Measurements from ENCODE around the gene ZFHX3.

ZFHX3 gene

GRCh38 chr16:73063854-73064211 is 15.9 kb upstream of the ZFHX3 start:
- H3K27me3 ChIP-seq (ENCODE audit: insufficient read depth, low read depth): no peaks in the 10 kb centered on the region
- no peak overlapping the region for H3K9ac ChIP-seq
- no peaks in the 10 kb centered on the region for H3K36me3 ChIP-seq (ENCODE audit: insufficient read depth)
- no peak overlapping the region for H2AFZ ChIP-seq (ENCODE audit: low read depth)
- H4K20me1 ChIP-seq (ENCODE audit: insufficient read depth): no peaks in the 10 kb centered on the region
- no peak overlapping the region for H3K4me3 ChIP-seq (IDR thresholded peaks at IDR 0.05; ENCODE audit: insufficient read depth, low read depth, low read length)
- no peak overlapping the region for H3K4me2 ChIP-seq
- H3K79me2 ChIP-seq (ENCODE audit: insufficient read depth, low read depth): no peaks in the 10 kb centered on the region
- no peak overlapping the region for H3K27ac ChIP-seq
- H3K4me1 ChIP-seq (ENCODE audit: low read depth, poor library complexity, severe bottlenecking): peaks cover 12% of the 10 kb centered on the region
- no peak for TF ChIP-seq CTCF (conservative IDR thresholded peaks at IDR 0.05; ENCODE audit: low read depth, low read length)

GRCh38 chr16:73062743-73063733 is 15.1 kb upstream of the ZFHX3 start:
- Histone ChIP-seq H3K4me3 (IDR thresholded peaks at IDR 0.05; ENCODE audit: insufficient read depth, low read depth, low read length) (no peak overlapping the region), H3K36me3 (ENCODE audit: insufficient read depth) (no peaks in the 10 kb centered on the region), H3K4me2 (no peak overlapping the region), H2AFZ (ENCODE audit: low read depth) (no peak overlapping the region), H3K27ac (no peak overlapping the region), H4K20me1 (ENCODE audit: insufficient read depth) (no peaks in the 10 kb centered on the region), H3K9ac (no peak overlapping the region), H3K27me3 (ENCODE audit: insufficient read depth, low read depth) (no peaks in the 10 kb centered on the region), H3K79me2 (ENCODE audit: insufficient read depth, low read depth) (no peaks in the 10 kb centered on the region), H3K4me1 (ENCODE audit: low read depth, poor library complexity, severe bottlenecking) (peaks cover 12% of the 10 kb centered on the region)
- TF ChIP-seq CTCF (conservative IDR thresholded peaks at IDR 0.05; ENCODE audit: low read depth, low read length): no peak

GRCh38 chr16:73062001-73062616 is 14.2 kb upstream of the ZFHX3 start:
- Histone ChIP-seq H2AFZ (ENCODE audit: low read depth) (no peak overlapping the region), H3K4me3 (IDR thresholded peaks at IDR 0.05; ENCODE audit: insufficient read depth, low read depth, low read length) (no peak overlapping the region), H3K36me3 (ENCODE audit: insufficient read depth) (no peaks in the 10 kb centered on the region), H3K27ac (no peak overlapping the region), H3K4me1 (ENCODE audit: low read depth, poor library complexity, severe bottlenecking) (peaks cover 13% of the 10 kb centered on the region), H3K9ac (no peak overlapping the region), H3K27me3 (ENCODE audit: insufficient read depth, low read depth) (no peaks in the 10 kb centered on the region), H3K79me2 (ENCODE audit: insufficient read depth, low read depth) (no peaks in the 10 kb centered on the region; the same call in 1 of the 2 replicates), H3K4me2 (no peak overlapping the region), H4K20me1 (ENCODE audit: insufficient read depth) (no peaks in the 10 kb centered on the region)
- TF ChIP-seq CTCF (conservative IDR thresholded peaks at IDR 0.05; ENCODE audit: low read depth, low read length): no peak

- Histone ChIP-seq H4K20me1 (ENCODE audit: insufficient read depth) (no peaks in the 10 kb centered on the region), H3K9ac (no peak overlapping the region), H3K79me2 (ENCODE audit: insufficient read depth, low read depth) (peaks cover 10% of the 10 kb centered on the region; the same call in 1 of the 2 replicates), H3K36me3 (ENCODE audit: insufficient read depth) (no peaks in the 10 kb centered on the region), H3K27me3 (ENCODE audit: insufficient read depth, low read depth) (no peaks in the 10 kb centered on the region), H3K4me2 (no peak overlapping the region), H2AFZ (ENCODE audit: low read depth) (no peak overlapping the region), H3K27ac (no peak overlapping the region), H3K4me1 (ENCODE audit: low read depth, poor library complexity, severe bottlenecking) (peaks cover 25% of the 10 kb centered on the region), H3K4me3 (IDR thresholded peaks at IDR 0.05; ENCODE audit: insufficient read depth, low read depth, low read length) (no peak overlapping the region)
- TF ChIP-seq CTCF (conservative IDR thresholded peaks at IDR 0.05; ENCODE audit: low read depth, low read length): no peak
These were observed 13.1 kb upstream of the ZFHX3 start for GRCh38 chr16:73060892-73061490.
